HFFc6 (cell line): ENCODE results near the gene AKAP6. TPM values are rescaled to one million over a fixed set of nuclear protein-coding genes. Genes with fewer than 3 reads are reported as not detected.

Experiments
- DNase-seq: peaks from one replicate; pipeline ENCODE4 v3.0.0-alpha.2; 2018
- H3K27ac Mint-ChIP-seq: 2 replicates; pipeline ENCODE4 v1.8.0; 2020; ENCODE audit warnings: mild to moderate bottlenecking, mixed read lengths
- H3K27me3 Mint-ChIP-seq: 2 replicates; pipeline ENCODE4 v1.8.0; 2021; ENCODE audit warnings: mild to moderate bottlenecking, moderate library complexity, mixed read lengths; ENCODE audit not compliant: insufficient read depth
- H3K36me3 Mint-ChIP-seq: 2 replicates; pipeline ENCODE4 v1.8.0; 2021; ENCODE audit warnings: low read depth, mixed read lengths
- H3K4me1 Mint-ChIP-seq: 2 replicates; pipeline ENCODE4 v1.8.0; 2020; ENCODE audit warnings: low read depth, mixed read lengths
- H3K4me3 Mint-ChIP-seq: 2 replicates; pipeline ENCODE4 v1.8.0; 2020; ENCODE audit warnings: mild to moderate bottlenecking, moderate library complexity, mixed read lengths
- H3K9me3 Mint-ChIP-seq: 2 replicates; pipeline ENCODE4 v1.8.0; 2020; ENCODE audit warnings: mild to moderate bottlenecking, mixed read lengths
- total RNA-seq, 6 experiments: library from RNA; stranded (reverse); fragmentation: NEBNext Ultra II Directional; extraction: Animal tissue kit (Norgen Biotek cat#: 25700); gene quantifications; 2 replicates in 1 of 6; 3 replicates in 5 of 6; pipeline ENCODE4 v1.2.3, GENCODE V29; 2021
- TF ChIP-seq, protein P1 (sequence below): fragments of 200-600 bp; sonication (generic); IDR thresholded peaks from 2 replicates; pipeline ENCODE4 v1.5.0; 2021; ENCODE audit warnings: antibody characterized with exemption, mild to moderate bottlenecking

AKAP6 gene
- total RNA-seq, 6 experiments from 2014 or later = 6.1 to 9.8 (median 6.5) TPM

DNA sequence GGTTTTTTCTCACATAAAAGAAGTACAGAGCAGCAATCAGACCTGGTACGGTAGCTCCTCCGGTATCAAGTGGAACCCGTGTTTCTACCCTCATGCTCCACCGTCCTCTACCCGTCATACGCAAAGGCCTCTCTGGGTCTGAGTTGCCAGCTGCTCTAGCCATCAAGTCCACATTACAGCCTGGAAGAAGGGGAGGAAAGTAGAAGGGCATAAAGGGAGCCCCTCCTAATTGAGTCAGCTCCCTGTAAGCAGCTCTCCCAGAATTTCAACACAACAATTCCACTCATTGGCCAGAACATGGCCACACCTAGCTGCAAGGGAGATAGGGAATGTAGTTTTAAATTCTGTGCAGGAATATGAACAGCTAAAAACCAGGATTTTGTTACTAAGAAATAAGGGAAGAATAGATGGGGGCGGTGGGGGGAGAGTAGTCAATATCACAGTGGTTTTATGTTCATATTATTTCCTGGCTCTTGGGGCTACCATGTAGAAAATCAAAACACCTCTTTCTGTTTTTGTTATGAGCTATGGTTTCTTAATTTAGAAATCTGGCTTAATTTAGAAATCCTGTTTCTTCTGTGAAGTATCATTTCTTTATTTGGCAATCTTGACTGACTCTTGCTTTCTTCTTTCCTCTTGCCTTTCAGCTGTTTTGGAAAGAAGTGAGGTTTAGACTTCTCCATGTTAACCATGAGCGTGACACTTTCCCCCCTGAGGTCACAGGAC lies 103.9 kb downstream of the AKAP6 start:
- Mint-ChIP-seq H3K36me3 (no peaks in the 10 kb centered on the region), H3K27ac (no peak overlapping the region), H3K9me3 (no peaks in the 10 kb centered on the region), H3K4me3 (no peak overlapping the region), H3K27me3 (peaks cover 6% of the 10 kb centered on the region), H3K4me1 (peaks cover 19% of the 10 kb centered on the region)
- no peak for DNase-seq
- TF ChIP-seq, protein P1, sequence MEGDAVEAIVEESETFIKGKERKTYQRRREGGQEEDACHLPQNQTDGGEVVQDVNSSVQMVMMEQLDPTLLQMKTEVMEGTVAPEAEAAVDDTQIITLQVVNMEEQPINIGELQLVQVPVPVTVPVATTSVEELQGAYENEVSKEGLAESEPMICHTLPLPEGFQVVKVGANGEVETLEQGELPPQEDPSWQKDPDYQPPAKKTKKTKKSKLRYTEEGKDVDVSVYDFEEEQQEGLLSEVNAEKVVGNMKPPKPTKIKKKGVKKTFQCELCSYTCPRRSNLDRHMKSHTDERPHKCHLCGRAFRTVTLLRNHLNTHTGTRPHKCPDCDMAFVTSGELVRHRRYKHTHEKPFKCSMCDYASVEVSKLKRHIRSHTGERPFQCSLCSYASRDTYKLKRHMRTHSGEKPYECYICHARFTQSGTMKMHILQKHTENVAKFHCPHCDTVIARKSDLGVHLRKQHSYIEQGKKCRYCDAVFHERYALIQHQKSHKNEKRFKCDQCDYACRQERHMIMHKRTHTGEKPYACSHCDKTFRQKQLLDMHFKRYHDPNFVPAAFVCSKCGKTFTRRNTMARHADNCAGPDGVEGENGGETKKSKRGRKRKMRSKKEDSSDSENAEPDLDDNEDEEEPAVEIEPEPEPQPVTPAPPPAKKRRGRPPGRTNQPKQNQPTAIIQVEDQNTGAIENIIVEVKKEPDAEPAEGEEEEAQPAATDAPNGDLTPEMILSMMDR = no peak

DNA sequence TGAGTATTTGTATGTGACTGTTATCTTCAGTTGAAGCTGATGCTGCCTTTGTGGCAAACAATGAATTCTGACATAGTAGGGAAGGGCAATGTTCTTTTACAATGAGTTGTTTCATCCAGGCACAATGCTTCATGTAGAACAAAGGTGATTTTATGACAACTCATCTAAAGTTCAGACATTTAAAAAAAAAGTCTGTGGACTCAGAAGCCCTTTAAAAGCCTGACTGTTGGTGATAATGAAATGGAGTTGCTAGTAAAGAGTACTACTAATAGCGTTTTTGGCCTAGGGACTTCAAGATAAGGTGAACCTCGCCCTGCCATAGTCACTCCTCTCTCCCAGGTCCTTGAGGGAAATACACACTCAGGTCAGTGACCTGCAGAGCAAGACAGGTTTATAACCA lies 105.1 kb downstream of the AKAP6 start:
- Mint-ChIP-seq H3K27ac (no peak overlapping the region), H3K27me3 (peaks cover 5% of the 10 kb centered on the region), H3K4me1 (peaks cover 18% of the 10 kb centered on the region; the same call in 1 of the 2 replicates), H3K4me3 (no peak overlapping the region), H3K9me3 (no peaks in the 10 kb centered on the region), H3K36me3 (no peaks in the 10 kb centered on the region)
- TF ChIP-seq, protein P1 = no peak
- no peak for DNase-seq

DNA sequence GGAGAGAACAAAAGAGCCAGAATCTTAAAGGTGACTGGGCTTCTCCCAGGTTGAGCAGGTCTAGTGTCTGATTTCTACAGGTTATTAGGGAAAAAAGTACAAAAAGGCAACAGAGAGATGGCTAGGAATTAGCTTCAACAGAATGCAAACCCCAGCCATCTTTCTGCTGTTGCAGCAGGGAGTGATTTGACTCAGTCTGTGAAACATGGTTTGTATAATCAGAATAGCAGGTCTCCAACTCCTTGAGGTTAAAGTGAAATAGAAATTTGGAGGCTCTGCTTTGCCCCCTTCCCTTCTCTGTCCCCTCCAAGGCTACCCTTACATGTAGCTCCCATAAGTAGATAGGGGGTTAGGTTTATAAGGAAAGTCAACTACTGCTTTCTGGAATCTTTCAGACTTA lies 105.8 kb downstream of the AKAP6 start:
- Mint-ChIP-seq H3K27me3 (peaks cover 5% of the 10 kb centered on the region), H3K4me1 (peaks cover 18% of the 10 kb centered on the region; the same call in 1 of the 2 replicates), H3K27ac (no peak overlapping the region), H3K4me3 (no peak overlapping the region), H3K36me3 (0 out of 2 replicates have a peak, but pooled peaks cover 4% of the 10 kb centered on the region), H3K9me3 (no peaks in the 10 kb centered on the region)
- no peak for DNase-seq
- TF ChIP-seq, protein P1 = no peak

DNA sequence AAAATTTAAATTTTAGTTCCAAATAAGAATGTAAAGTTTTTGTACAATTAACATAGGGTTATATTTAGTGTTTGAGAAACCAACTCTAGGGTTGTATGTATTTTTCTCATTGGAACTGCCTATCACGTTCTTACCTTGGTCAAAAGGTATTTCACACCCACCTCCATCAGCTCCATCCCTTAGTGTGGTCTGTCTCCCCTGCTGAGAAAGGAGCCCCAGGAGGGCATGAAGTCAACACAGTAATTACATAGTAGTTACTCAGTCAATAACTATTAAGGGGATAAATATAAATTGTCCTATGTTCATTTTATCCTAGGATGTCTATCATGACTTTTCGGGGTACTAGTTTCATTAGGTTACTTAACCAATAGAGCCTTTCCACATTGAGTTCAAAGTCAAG lies 106.3 kb downstream of the AKAP6 start:
- TF ChIP-seq, protein P1 = no peak
- H3K27ac Mint-ChIP-seq = no peak overlapping the region
- H3K36me3 Mint-ChIP-seq = 0 out of 2 replicates have a peak, but pooled peaks cover 4% of the 10 kb centered on the region
- H3K4me1 Mint-ChIP-seq = peaks cover 13% of the 10 kb centered on the region; the same call in 1 of the 2 replicates
- no peaks in the 10 kb centered on the region for H3K9me3 Mint-ChIP-seq
- H3K27me3 Mint-ChIP-seq = peaks cover 5% of the 10 kb centered on the region
- no peak for DNase-seq
- H3K4me3 Mint-ChIP-seq = no peak overlapping the region

DNA sequence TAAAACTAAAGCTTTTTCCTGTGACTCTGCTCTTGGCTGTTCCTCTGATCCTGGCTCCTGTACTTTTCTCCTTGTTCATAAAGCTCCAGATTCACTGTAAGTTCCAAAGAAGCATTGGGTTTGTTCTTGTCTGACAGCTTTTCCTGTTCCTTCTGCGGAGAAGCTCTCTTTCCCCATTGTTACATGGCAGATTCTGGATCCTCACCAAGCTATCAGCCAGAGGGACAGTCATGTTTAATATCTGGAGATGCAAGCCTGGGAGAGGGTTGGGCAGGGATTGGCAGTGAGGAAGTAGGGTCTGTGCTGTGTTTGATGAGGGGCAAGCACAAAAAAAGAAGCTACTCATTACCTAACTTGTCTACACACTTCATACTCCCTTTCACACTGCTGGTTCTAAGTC lies 107.9 kb downstream of the AKAP6 start:
- no peaks in the 10 kb centered on the region for H3K9me3 Mint-ChIP-seq
- H3K4me1 Mint-ChIP-seq = peaks cover 11% of the 10 kb centered on the region; the same call in 1 of the 2 replicates
- peaks cover 5% of the 10 kb centered on the region for H3K27me3 Mint-ChIP-seq
- TF ChIP-seq, protein P1 = no peak
- no peak overlapping the region for H3K27ac Mint-ChIP-seq
- no peak for DNase-seq
- H3K36me3 Mint-ChIP-seq = 0 out of 2 replicates have a peak, but pooled peaks cover 4% of the 10 kb centered on the region
- no peak overlapping the region for H3K4me3 Mint-ChIP-seq
